Bronchial epithelial cell (primary cell): ENCODE measurements around the gene CORO1C. TPM values are rescaled to one million over a fixed set of nuclear protein-coding genes. Genes with fewer than 3 reads are reported as not detected.

Source experiments
- DNase-seq: peaks from one replicate; pipeline ENCODE4 v3.0.0-alpha.2; 2010; ENCODE audit warnings: low read depth
- FAIRE-seq: peaks from 2 replicates; lab custom pipeline; 2011; peaks lifted over from hg19 to GRCh38; lab: Jason Lieb, UNC
- H3K27me3 ChIP-seq: 2 replicates; pipeline ENCODE4 v1.5.1; 2011; ENCODE audit warnings: low read length; ENCODE audit not compliant: control insufficient read depth, insufficient read depth
- H3K36me3 ChIP-seq: 2 replicates; pipeline ENCODE4 v1.5.1; 2011; ENCODE audit warnings: low read length; ENCODE audit not compliant: control insufficient read depth, insufficient read depth
- H3K4me3 ChIP-seq: 2 replicates; pipeline ENCODE4 v1.5.1; 2011; ENCODE audit warnings: mild to moderate bottlenecking, low read depth, low read length, control low read depth
- total RNA-seq: library from RNA; depleted of rRNA; stranded (reverse); fragments of >200 nt; gene quantifications from 2 replicates; pipeline ENCODE4 v1.2.1, GENCODE V29; 2014
- TF ChIP-seq, protein P1 (sequence below): IDR thresholded peaks from 2 replicates; pipeline ENCODE4 v1.5.1; 2011; ENCODE audit warnings: mild to moderate bottlenecking, moderate library complexity, low read length, control low read depth, inconsistent platforms; ENCODE audit not compliant: insufficient read depth, severe bottlenecking

CORO1C gene
- total RNA-seq, 1 donor from 2014 or later: 152 TPM

DNA sequence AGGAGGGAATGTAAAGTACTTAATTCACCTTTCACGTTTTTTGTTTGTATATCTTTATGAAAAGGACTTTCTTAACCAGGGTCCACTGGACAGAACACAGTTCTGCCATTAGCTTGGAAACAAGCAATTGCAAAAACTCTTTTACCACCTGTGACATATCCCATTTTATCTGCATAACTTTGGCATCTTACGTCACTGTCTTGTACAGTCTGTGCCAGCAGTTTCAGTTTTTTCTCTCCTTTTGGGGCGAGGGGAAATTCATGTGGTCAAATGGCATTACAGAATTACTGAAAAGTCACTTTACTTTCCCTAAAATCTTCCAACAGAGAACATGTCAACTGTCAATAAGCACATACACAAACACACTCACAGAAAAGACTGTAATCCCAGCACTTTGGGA, 53.9 kb downstream of the CORO1C start:
- no peak overlapping the region for H3K4me3 ChIP-seq
- H3K27me3 ChIP-seq: no peaks in the 10 kb centered on the region
- TF ChIP-seq, protein P1, sequence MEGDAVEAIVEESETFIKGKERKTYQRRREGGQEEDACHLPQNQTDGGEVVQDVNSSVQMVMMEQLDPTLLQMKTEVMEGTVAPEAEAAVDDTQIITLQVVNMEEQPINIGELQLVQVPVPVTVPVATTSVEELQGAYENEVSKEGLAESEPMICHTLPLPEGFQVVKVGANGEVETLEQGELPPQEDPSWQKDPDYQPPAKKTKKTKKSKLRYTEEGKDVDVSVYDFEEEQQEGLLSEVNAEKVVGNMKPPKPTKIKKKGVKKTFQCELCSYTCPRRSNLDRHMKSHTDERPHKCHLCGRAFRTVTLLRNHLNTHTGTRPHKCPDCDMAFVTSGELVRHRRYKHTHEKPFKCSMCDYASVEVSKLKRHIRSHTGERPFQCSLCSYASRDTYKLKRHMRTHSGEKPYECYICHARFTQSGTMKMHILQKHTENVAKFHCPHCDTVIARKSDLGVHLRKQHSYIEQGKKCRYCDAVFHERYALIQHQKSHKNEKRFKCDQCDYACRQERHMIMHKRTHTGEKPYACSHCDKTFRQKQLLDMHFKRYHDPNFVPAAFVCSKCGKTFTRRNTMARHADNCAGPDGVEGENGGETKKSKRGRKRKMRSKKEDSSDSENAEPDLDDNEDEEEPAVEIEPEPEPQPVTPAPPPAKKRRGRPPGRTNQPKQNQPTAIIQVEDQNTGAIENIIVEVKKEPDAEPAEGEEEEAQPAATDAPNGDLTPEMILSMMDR: no peak
- DNase-seq (no peak), FAIRE-seq (no peak)
- H3K36me3 ChIP-seq: peaks cover 2% of the 10 kb centered on the region

DNA sequence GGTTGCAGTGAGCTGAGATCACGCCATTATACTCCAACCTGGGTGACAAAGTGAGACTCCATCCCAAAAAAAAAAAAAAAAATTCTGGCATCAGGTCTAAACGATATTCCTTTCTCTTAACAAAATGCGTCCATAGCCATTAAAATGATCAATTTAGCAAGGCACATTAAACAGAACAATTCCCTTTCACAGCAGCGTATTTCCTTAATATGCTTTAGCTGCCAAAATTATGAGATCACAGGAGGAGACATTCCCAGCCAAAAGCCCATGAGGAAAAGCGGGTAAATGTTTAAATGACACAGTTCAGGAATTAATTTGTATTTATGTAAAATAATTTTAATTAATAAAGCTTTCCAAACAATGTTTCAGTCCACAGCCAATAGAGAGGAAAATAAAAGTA, 54.6 kb downstream of the CORO1C start:
- FAIRE-seq (no peak), DNase-seq (no peak)
- TF ChIP-seq, protein P1: no peak
- H3K4me3 ChIP-seq: no peak overlapping the region
- H3K27me3 ChIP-seq: no peaks in the 10 kb centered on the region
- H3K36me3 ChIP-seq: peaks cover 2% of the 10 kb centered on the region

DNA sequence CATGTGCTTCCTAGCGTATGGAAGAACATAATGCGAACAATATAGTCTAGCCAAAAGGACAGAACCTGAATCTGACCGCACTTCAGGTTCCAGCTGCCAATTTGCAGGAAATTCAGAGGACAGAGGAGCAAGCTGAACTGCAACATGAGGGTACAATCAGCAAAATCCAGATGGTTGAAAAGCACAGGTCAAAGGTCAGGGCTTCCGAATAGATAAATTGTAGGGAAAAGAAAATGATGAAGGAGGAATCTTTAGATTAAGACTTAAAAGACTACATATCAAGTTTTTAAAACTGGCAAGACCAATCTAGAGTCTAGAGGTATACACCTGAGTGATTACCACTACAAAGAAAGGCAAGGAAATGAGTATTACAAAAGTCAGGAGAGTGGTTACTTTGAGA, 55.5 kb downstream of the CORO1C start:
- Histone ChIP-seq H3K4me3 (no peak overlapping the region), H3K36me3 (peaks cover 4% of the 10 kb centered on the region), H3K27me3 (no peaks in the 10 kb centered on the region)
- DNase-seq (no peak), FAIRE-seq (no peak)
- TF ChIP-seq, protein P1: no peak

DNA sequence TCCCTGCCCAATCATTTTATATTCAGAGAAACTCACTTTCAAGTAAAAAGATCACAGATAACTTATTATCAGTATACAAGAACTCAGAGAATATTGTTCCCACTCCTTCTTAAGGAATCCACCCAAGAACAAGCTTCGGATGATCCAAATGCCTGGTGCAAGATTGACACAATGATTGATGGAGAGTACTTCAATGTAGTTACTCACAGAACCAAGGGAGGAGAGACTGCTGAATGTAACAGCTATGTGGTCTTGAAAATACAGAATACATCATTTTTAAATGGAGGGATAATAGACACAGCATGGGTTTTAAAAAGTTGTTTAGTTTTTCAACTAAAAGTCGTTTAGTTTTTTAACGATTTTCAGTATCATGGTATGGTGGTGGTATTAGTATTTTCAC, 59.3 kb downstream of the CORO1C start:
- DNase-seq (no peak), FAIRE-seq (no peak)
- H3K36me3 ChIP-seq: peaks cover 3% of the 10 kb centered on the region
- no peak overlapping the region for H3K4me3 ChIP-seq
- TF ChIP-seq, protein P1: no peak
- no peaks in the 10 kb centered on the region for H3K27me3 ChIP-seq

DNA sequence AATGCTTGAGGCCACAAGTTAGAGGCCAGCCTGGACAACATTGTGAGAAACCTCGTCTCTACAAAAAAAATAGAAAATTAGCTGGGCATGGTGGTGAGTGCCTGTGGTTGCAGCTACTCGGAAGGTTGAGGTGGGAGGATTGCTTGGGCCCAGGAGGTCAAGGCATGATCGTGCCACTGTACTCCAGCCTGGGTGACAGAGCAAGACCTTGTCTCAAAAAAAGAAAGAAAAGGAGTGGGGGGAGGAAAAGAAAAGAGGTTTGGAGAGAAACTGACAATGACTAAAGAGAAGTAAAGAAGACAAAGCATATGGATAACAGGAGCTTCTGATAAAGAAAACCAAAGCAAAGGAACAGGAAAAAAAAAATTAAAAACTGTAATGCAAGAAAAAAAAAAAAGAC, 60.2 kb downstream of the CORO1C start:
- TF ChIP-seq, protein P1: no peak
- Histone ChIP-seq H3K36me3 (peaks cover 3% of the 10 kb centered on the region), H3K27me3 (no peaks in the 10 kb centered on the region), H3K4me3 (no peak overlapping the region)
- DNase-seq: no peak
- no peak for FAIRE-seq

DNA sequence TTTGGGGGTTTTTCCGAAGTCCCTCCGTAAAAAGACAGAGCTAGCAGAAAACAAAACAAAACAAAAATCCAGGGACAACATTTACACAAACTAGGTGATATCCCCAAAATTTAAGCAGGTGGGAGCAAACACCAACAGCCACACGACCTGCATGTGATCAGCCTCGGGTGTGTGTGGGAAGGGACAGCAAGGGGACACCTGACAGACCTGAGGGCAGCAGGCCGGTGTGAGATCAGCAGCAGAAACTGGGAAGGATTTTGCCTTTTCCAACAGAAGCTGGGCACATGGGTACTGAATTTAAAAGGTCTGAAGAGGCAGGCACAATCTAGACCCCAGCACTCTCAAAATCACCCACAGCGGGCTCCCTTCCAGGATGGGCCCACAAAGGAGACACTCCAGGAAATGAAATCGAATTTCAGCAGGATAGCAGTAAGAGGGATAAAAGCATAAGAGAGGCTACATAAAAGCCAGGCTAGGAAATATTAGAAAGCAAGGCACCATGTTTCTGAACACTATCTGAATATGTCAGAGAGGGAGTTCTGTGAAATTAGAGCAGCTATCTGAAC, 61.2 kb downstream of the CORO1C start:
- Histone ChIP-seq H3K4me3 (no peak overlapping the region), H3K27me3 (no peaks in the 10 kb centered on the region), H3K36me3 (peaks cover 3% of the 10 kb centered on the region)
- TF ChIP-seq, protein P1: no peak
- DNase-seq (no peak), FAIRE-seq (no peak)
